MCF 10A (cell line): ENCODE results near the gene MECR. TPM values are rescaled to one million over a fixed set of nuclear protein-coding genes. Genes with fewer than 3 reads are reported as not detected.

Experiments
- BruUV-seq: library from RNA; stranded (reverse); fragments of 400-500 nt; replicated peaks from 2 replicates; lab custom pipeline; 2021; lab: Mats Ljungman, UMichigan
- CTCF ChIA-PET: fragments of 300-600 bp; sonication (Branson Sonifier 250); formaldehyde crosslinking; extraction: SDS; loops from one replicate; lab custom pipeline; 2021; ENCODE audit warnings: antibody characterized with exemption, inconsistent platforms; lab: Yijun Ruan, JAX
- POLR2A ChIA-PET: fragments of 300-600, 350-650 bp; sonication (Branson Sonifier 250); formaldehyde crosslinking; extraction: SDS; loops from one replicate; lab custom pipeline; 2020; ENCODE audit warnings: antibody characterized with exemption, inconsistent platforms; lab: Yijun Ruan, JAX
- DNase-seq: peaks from one replicate; pipeline ENCODE4 v3.0.0-alpha.2; 2018; ENCODE audit not compliant: unreplicated experiment
- H3K27ac Mint-ChIP-seq: one replicate; pipeline ENCODE4 v1.8.0; 2022; ENCODE audit warnings: mild to moderate bottlenecking, low read depth, mixed read lengths; ENCODE audit not compliant: unreplicated experiment
- H3K27me3 Mint-ChIP-seq: one replicate; pipeline ENCODE4 v1.8.0; 2022; ENCODE audit warnings: mixed read lengths; ENCODE audit not compliant: insufficient read depth, unreplicated experiment
- H3K36me3 Mint-ChIP-seq: one replicate; pipeline ENCODE4 v1.8.0; 2022; ENCODE audit warnings: mild to moderate bottlenecking, moderate library complexity, mixed read lengths; ENCODE audit not compliant: insufficient read depth, unreplicated experiment
- H3K4me1 Mint-ChIP-seq: one replicate; pipeline ENCODE4 v1.8.0; 2022; ENCODE audit warnings: mixed read lengths; ENCODE audit not compliant: insufficient read depth, unreplicated experiment
- H3K4me3 Mint-ChIP-seq: one replicate; pipeline ENCODE4 v1.8.0; 2022; ENCODE audit warnings: mild to moderate bottlenecking, moderate library complexity, mixed read lengths; ENCODE audit not compliant: unreplicated experiment
- H3K9me3 Mint-ChIP-seq: one replicate; pipeline ENCODE4 v1.8.0; 2022; ENCODE audit warnings: mixed read lengths; ENCODE audit not compliant: unreplicated experiment
- CTCF ChIP-seq: fragments of 200-600 bp; IDR thresholded peaks from one replicate; pipeline ENCODE4 v1.8.0; 2022; ENCODE audit warnings: antibody characterized with exemption, mild to moderate bottlenecking; ENCODE audit not compliant: unreplicated experiment
- intact Hi-C: fragments of 100-400 bp; cut with micrococcal nuclease; formaldehyde crosslinking; loops from 2 replicates; pipeline ENCODE4 v1.14.1; 2022
- total RNA-seq: library from RNA; stranded (reverse); gene quantifications from 2 replicates; pipeline ENCODE4 v1.2.3, GENCODE V29; 2022

MECR gene
- total RNA-seq, 1 experiment from 2014 or later = 59.1 TPM

GRCh38 chr1:29227511-29227910 lies 3.2 kb downstream of the MECR start:
- ChIA-PET POLR2A (no interaction called here), CTCF (interaction anchor here (0.7 kb wide), 1 partner anchor 346 kb away, joined by 3 read pairs; no protein-coding TSS in a partner anchor)
- H3K36me3 Mint-ChIP-seq = peaks cover 24% of the 10 kb centered on the region
- DNase-seq = no peak
- no TSS peak for BruUV-seq
- TF ChIP-seq CTCF = no peak
- H3K4me3 Mint-ChIP-seq = no peak overlapping the region
- peaks cover 11% of the 10 kb centered on the region for H3K4me1 Mint-ChIP-seq
- no peaks in the 10 kb centered on the region for H3K9me3 Mint-ChIP-seq
- H3K27ac Mint-ChIP-seq = no peak overlapping the region
- no peaks in the 10 kb centered on the region for H3K27me3 Mint-ChIP-seq
- intact Hi-C loops = no loop called here

DNA sequence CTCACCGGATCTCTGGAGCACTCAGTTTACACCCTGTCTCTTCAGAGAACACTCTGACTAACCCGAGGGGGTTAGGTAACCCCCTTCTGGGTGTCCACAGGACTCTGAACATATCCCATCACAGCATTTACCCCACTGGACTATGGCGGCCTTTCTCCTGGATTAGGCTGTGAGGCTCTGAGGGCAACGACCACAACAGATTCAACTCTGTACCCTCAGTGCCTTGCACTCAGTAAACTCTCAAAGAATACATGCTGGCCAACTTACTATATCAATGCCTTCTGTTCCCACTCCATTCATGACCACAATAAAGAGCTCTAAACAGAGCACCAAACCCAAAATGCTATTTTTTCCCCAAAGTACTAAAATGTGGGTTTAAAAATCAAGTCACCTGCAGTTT lies 5.4 kb downstream of the MECR start:
- ChIA-PET POLR2A (no interaction called here), CTCF (interaction anchor here (1.3 kb wide), 1 partner anchor 11 kb away, joined by 3 read pairs; the partner anchor contains the start of gene PTPRU)
- peaks cover 33% of the 10 kb centered on the region for H3K36me3 Mint-ChIP-seq
- H3K4me1 Mint-ChIP-seq = peaks cover 5% of the 10 kb centered on the region
- H3K27ac Mint-ChIP-seq = no peak overlapping the region
- intact Hi-C loops = no loop called here
- H3K9me3 Mint-ChIP-seq = no peaks in the 10 kb centered on the region
- no peaks in the 10 kb centered on the region for H3K27me3 Mint-ChIP-seq
- TF ChIP-seq CTCF = no peak
- H3K4me3 Mint-ChIP-seq = no peak overlapping the region
- no peak for DNase-seq
- no TSS peak for BruUV-seq

DNA sequence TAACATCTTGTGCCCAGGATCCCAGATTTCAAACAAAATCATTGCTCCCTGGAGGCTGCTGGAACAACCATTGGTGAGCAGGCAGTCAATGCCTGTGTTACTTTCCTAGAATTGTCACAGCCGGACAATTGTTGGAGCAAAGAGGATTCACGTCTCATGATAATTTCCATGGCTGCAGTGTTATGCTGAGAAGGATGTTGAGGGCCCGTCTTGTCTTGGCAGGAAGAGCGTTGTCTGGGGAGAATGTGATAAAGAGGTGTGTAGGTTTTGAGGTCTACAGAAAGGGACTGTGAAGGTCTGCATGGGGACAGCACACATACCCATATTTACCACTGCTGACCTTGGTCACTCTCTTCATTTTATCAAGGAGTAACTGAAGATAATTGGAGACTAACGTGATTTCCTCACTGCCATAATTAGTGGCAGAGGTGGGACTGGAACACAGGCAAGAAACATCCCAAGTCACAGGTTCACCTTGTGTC lies 6.3 kb downstream of the MECR start:
- no peaks in the 10 kb centered on the region for H3K9me3 Mint-ChIP-seq
- H3K4me3 Mint-ChIP-seq = no peak overlapping the region
- TF ChIP-seq CTCF = no peak
- ChIA-PET POLR2A (no interaction called here), CTCF (interaction anchor here (1.3 kb wide), 1 partner anchor 12 kb away, joined by 3 read pairs; the partner anchor contains the start of gene PTPRU)
- no peaks in the 10 kb centered on the region for H3K27me3 Mint-ChIP-seq
- peaks cover 3% of the 10 kb centered on the region for H3K4me1 Mint-ChIP-seq
- no peak overlapping the region for H3K27ac Mint-ChIP-seq
- intact Hi-C loops = no loop called here
- no TSS peak for BruUV-seq
- no peak for DNase-seq
- H3K36me3 Mint-ChIP-seq = peaks cover 39% of the 10 kb centered on the region

- H3K4me3 Mint-ChIP-seq = no peak overlapping the region
- ChIA-PET CTCF (interaction anchor here (0.9 kb wide), 1 partner anchor 13 kb away, joined by 3 read pairs; the partner anchor contains the start of gene PTPRU), POLR2A (no interaction called here)
- H3K4me1 Mint-ChIP-seq = peaks cover 3% of the 10 kb centered on the region
- intact Hi-C loops = no loop called here
- H3K9me3 Mint-ChIP-seq = no peaks in the 10 kb centered on the region
- TF ChIP-seq CTCF = no peak
- no peaks in the 10 kb centered on the region for H3K27me3 Mint-ChIP-seq
- no peak overlapping the region for H3K27ac Mint-ChIP-seq
- no TSS peak for BruUV-seq
- DNase-seq = no peak
- H3K36me3 Mint-ChIP-seq = peaks cover 37% of the 10 kb centered on the region
These were observed 7.2 kb downstream of the MECR start for GRCh38 chr1:29223521-29223920.
